ENCODE measurements around the gene CYP51A1.

DNA sequence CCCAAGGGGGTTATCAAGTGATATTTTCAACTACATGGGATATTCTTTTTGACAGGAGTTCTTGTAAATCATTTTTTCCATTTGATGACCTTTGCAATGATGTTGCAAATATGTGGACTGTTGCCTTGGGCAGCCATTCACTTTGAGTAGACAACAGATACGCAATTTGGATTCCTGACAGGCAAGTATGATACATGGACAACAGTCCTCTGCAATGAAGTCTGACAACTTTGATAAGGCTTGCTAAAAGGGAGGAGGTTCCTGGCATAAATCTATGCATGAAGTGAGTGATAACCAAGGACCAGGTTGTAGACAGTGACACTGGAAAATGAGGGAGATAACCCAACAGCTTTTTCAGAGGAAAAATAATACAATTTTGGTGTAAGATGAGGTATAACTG lies 27.0 kb upstream of the CYP51A1 start:
- TF ChIP-seq, protein P1, sequence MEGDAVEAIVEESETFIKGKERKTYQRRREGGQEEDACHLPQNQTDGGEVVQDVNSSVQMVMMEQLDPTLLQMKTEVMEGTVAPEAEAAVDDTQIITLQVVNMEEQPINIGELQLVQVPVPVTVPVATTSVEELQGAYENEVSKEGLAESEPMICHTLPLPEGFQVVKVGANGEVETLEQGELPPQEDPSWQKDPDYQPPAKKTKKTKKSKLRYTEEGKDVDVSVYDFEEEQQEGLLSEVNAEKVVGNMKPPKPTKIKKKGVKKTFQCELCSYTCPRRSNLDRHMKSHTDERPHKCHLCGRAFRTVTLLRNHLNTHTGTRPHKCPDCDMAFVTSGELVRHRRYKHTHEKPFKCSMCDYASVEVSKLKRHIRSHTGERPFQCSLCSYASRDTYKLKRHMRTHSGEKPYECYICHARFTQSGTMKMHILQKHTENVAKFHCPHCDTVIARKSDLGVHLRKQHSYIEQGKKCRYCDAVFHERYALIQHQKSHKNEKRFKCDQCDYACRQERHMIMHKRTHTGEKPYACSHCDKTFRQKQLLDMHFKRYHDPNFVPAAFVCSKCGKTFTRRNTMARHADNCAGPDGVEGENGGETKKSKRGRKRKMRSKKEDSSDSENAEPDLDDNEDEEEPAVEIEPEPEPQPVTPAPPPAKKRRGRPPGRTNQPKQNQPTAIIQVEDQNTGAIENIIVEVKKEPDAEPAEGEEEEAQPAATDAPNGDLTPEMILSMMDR (IDR thresholded peaks at IDR 0.05) = no peak
- TF ChIP-seq POLR2A (IDR thresholded peaks at IDR 0.05) = no peak
